HG03139 (cell line): ENCODE measurements around the gene METTL9.
"Not testable (repeated sequence)": the region's sequence is repeated elsewhere in the genome, so short reads cannot be mapped to it uniquely, and the experiment has no call there.

ENCODE experiments used
- ATAC-seq: cut with Tn5 transposase; IDR thresholded peaks from one replicate; pipeline ENCODE4 v1.9.1; 2021; ENCODE audit not compliant: unreplicated experiment

The METTL9 gene

DNA sequence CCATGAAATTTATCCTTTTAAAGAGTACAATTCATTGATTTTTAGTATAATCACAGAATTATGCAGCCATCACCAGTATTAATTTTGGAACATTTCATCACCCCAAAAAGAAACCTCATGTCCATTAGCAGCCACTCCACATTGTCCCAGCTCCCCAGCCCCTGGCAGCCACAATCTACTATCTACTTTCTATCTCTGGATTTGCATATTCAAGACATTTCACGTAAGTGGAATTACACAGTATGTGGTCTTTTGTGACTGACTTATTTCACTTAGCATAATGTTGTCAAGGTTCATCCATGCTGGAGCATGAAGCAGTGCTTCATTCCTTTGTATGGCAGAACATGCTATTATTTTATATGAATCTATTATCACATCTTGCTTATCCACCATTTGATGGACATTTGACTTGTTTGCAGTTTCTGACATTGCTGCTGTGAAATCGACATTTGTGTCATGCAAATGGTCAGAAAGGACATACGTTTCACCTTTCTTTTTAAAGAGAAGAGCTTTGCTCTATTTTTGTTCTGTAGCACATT, 10.7 kb downstream of the METTL9 start:
- no peak for ATAC-seq

DNA sequence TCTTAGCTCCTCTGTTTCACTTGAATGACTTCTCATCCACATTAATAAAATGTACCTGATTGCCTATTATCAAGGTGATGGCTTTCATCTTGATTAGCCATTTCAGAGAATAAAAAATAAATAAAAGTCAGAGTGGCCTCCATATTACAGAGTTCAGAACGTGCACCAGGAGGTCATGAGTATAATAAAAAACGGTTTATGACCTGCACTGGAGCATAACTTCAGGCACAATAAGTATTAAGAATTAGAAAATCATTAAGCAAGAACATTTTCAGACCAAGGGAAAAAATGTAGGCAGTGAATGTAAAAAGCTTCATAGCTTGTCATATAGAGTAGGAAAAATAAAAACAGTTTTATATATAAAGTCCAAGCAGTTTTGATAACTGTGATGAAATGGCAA, 11.4 kb downstream of the METTL9 start:
- ATAC-seq = no peak

DNA sequence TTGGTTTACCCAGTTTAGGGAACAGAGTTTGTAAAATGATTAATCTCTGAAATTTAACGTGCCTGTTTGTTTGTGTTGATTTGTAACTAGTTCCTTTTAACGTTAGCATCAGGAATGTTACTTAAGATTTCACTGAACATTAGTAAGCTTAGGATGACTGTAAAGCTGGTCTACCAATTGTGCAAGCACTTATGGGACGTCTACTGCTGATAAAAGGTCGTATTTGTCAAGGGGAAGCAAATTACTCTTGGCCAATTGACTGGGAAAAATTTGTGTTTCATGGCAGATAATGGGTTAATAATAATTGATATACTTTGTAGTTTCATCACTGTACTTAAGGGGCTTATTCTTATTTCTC, 11.8 kb downstream of the METTL9 start:
- no peak for ATAC-seq

DNA sequence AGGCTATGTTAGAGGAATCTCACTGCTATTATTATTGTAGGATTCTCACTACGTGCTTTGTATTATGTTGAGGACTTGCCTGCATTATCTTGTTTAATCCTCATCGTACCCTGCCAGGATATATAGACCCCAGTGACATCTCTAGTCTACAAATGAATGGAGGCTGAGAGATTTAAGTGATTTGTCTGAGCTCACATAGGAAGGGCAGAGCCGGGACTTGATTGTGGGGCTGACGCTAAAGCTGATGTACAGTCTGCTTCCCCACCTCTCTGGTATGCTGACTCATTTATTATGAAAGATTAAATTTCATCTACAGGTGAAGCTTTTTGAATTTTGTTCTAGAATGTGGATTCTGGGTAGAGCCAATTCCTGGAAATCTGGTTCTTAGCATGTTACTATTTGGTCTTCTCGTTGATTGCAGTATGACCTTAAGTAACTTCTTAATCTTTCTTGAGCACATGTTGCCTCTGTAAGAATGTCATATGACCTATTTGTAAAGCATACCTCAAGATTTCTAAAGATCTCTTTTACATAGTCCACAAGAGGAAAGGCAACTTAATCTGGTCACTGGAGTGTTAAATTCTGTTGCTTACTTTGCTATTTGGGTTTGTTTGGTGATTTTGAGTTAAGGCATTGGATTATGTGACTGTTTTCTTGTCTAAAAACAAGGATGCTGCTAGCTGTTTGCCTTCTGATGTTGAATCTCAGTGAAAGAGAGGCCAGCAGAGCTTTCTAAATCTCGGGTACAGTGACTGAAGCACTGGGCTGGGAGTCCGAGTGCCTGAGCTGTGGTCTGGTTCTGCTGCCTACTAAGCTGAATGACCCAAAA, 12.4 kb downstream of the METTL9 start:
- no peak for ATAC-seq

DNA sequence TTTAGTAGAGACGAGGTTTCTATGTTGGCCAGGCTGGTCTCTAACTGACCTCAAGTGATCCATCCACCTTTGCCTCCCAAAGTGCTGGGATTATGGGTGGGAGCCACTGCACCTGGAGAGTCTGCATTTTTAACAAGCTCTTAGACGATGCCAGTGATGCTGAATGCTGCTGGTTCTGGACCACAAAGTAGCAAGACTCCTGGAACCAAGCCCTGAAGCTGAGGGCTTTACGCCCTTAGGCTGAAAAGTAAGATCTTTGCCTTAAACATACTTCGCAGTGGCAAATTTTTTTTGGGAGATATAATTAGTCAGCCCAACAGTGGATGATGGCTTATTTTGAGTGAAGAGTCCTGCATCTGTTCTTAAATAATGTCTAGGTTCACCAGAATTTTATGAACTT, 14.0 kb downstream of the METTL9 start:
- ATAC-seq = no peak

DNA sequence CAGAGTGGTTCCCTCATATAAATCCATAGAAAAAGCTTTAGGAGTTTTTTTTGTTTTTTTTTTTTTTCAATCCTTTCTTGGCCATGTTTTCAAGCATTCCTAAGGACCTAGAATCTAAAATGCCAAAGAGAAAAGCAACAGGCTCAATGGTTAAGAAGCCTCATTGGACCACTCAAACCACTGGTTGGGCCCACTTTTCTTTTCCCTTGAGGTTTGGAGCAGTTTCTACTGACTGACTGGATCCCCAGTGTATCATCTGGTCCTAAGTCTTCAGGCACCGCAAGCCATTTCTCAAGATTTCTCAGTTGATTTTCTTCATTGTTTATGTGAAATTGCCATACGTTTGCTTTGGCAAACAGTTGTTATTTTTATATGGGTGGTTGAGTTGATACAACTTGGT, 14.4 kb downstream of the METTL9 start:
- ATAC-seq = no peak

DNA sequence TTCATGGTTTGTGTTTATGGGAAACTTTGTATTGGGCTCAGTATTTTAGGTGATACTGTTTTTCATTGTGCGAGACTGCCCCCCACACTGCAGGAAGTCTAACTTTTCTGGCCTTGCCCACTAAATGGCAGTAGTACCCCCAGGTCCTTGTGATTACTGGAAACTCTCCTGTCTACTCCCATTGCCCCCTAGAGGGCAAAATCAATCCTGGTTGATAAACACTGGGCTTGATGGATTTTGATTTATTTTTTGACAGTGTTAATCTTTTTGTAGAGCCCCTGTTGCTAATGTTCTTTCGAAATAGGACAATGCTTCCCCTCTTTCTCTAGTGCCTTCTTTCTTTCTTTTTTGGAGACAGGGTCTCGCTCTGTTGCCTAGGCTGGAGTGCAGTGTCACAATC, 15.5 kb downstream of the METTL9 start:
- ATAC-seq = no peak

DNA sequence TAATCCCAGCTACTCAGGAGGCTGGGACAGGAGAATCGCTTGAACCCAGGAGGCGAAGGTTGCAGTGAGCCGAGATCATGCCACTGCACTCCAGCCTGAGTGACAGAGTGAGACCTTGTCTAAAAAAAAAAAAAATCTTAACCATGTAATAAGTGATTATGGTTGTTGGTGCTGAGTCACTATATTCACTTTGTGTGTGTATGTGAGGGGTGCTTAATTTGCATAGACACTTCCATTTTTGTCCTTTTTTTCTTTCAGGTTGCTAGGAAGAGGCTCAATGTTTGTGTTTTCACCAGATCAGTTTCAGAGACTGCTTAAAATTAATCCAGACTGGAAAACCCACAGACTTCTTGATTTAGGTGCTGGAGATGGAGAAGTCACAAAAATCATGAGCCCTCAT, 18.2 kb downstream of the METTL9 start:
- no peak for ATAC-seq

DNA sequence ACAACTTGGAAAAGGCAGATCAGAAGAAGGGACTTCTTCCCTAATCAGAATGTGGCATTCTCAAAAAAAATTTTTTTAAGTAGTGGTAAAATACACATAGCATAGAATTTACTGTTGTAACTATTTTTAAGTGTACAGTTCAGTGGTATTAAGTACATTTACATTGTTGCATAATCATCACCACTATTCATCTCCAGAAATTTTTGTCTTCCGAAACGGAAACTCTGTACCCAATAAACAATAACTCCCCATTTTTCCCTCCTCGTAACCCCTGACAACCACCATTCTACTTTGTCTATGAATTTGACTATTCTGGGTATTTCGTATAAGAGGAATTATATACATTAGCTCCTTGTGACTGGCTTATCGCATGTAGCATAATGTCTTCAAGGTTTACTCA, 18.9 kb downstream of the METTL9 start:
- ATAC-seq = no peak

DNA sequence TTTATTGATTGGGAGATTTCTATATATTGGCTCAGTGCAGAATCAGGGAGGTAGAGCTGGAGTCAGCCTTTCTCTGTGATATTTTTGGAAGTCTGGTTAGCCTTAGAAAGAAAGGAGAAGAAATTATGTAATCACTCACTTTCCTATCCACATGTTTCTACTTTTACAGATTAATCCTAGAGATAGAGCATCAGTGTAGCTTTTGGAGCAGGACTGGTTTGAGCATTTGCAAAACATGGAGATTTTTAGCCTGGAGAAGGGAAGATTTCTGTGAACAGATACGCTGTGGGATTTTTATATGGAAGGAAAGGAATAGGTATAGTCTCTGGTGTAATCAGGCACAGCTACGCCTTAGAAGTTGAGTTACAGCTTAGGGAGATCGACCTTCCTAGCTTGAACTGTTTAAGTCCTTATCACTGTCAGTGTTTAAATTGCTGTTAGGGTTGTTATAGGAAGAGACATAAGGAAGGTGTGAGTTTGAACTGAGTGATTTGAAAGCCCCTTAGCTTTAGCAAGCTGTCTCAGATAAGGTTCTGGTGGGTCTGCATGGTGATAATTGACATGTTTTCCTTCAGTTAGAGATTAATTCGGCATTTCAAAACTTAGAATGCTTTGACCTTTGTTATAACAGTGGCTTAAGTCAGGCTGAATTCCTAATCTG, 20.5 kb downstream of the METTL9 start:
- ATAC-seq = no peak

DNA sequence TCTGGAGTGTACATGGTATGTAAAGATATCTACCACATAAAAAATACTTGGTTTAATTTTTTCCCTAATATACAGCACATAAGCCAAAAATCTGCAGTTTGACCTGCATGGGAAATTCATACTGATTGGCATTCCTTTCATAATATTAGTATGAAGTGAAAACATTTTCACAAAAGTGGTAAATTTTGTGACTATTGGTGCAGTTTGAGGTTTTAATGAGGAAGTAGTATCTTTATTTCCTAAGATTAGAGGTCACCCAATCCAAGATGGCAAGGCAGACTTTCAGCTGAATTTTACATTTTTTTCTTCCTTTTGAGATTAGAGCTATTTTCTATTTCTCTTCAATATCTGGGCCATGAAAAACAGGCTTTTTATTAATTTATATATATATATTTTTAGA, 21.2 kb downstream of the METTL9 start:
- ATAC-seq = no peak

DNA sequence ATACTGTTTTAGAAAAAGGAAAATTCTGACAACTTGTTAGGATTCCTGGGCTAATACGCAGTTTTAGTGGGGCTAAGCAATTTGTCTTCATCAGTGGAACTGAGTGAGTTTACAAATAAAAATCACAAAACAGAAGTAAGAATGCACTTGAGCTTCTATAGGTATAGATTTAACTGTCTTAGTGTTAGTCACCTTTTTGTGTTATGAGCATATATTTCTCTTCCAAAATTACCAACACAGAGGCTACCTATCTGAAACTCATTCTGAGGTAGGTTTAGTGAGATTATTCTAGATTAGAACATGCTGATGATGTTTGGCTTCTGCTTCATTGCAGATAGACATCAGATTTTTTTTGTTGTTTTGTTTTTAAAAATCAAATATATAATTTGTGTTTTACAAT, 23.2 kb downstream of the METTL9 start:
- ATAC-seq = no peak

DNA sequence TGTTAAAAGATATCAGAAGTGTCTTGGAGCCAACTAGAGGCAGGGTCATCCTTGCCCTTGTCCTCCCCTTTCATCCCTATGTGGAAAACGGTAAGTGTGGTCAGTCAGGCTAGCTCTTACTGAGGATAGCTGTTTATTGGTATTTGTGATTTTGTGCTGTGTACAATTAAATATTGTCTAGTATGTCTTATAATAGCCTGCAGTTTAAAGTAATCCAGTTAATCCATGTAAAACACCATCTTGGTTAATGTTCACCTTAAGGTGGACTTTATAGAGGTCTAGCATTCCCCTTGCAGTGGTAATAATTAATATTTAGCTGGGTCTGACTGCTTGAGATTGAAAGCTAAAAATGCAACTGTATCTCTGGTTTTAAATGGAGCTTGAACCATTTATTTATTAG, 25.6 kb downstream of the METTL9 start:
- ATAC-seq = no peak

DNA sequence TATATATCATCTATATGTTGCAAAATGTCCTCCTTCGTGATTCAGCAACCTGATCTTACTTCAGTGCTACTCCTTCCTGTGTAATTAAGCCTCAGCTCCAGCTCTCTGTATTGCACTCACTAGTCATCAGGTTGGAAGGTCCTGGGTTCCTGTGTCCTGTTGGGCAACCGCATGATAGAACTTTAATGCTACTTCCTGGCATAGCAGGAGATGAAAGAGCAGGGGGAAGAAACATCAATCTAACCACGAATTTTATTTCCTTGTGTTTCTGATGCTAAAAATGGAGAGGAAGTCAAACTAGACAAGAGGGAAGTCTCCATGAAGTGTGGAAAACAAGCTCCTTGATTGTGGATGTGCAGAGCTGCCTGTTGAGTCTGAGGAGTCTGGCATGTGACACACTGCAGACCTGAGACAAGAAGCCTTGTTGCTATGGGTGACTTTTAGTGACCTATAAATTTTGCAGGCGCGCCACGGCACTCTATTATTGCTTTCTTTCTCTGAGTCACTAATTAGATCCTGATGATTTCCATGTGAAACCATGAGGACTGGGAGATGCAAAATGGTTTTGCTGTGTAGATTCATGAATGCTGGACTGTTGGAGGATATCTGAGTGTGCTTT, 27.4 kb downstream of the METTL9 start:
- ATAC-seq = no peak

DNA sequence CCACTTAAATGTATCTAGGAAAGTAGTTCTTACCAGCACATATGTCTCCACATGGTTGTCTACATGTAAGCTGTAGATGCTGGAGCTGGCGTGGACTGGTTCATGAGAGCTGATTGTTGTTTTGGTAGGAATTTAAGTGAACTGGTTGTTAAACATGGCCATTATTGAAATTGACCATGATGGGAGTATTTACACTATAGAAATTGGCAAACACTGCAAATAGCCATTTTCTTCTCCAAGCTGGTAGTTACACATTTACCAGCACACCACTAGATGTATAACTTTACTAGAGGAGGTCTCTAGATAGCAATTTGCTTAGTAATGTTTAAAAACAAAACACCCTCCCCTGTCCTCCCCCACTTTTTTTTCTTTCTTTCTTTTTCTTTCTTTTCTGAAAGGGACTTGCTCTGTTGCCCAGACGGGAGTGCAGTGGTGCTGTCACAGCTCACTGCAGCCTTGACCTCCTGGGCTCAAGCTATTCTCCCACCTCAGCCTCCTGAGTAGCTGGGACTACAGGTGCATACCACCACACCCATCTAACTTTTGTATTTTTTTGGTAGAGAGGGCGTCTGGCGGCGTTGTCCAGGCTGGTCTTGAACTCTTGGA, 28.8 kb downstream of the METTL9 start:
- no peak for ATAC-seq

DNA sequence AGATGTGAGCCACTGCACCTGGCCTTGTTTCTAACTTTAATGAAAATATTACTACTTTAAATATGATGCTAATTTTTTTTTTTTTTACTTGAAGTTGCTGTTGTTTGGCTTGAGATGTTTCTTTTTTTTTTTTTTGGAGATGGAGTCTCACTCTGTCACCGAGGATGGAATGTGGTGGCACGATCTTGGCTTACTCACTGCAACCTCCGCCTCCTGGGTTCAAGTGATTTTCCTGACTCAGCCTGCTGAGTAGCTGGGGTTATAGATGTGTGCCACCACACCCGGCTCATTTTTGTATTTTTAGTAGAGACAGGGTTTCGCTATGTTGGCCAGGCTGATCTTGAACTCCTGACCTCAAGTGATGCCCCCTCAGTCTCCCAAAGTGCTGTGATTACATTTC, 29.4 kb downstream of the METTL9 start:
- ATAC-seq = no peak

DNA sequence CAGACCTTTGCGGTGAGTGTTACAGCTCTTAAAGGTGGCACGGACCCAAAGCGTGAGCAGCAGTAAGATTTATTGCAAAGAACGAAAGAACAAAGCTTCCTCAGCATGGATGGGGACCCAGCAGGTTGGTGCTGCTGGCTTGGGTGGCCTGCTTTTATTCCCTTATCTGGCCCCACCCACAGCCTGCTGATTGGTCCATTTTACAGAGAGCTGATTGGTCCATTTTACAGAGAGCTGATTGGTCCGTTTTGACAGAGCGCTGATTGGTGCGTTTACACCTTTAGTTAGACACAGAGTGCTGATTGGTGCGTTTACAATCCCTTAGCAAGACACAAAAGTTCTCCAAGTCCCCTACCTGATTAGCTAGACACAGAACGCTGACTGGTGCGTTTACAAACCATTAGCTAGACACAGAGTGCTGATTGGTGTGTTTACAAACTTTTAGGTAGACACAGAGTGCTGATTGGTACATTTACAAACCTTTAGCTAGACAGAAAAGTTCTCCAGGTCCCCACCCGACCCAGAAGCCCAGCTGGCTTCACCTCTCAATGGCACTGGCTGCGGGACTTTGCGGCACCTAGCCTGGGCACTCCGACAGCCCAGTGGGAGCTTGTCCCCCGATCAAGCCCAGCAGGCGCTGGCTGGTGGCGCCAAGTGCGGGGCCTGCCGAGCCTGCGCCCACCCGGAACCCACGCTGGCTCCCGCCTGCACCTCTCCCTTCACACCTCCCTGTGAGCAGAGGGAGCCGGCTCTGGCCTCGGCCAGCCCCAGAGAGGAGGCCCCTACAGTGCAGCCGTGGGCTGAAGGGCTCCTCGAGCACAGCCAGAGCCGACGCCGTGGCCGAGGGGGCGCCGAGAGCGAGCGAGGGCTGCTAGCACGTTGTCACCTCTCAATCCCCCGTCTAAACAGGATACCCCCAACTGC, 30.5 kb downstream of the METTL9 start:
- not testable (repeated sequence) for ATAC-seq

DNA sequence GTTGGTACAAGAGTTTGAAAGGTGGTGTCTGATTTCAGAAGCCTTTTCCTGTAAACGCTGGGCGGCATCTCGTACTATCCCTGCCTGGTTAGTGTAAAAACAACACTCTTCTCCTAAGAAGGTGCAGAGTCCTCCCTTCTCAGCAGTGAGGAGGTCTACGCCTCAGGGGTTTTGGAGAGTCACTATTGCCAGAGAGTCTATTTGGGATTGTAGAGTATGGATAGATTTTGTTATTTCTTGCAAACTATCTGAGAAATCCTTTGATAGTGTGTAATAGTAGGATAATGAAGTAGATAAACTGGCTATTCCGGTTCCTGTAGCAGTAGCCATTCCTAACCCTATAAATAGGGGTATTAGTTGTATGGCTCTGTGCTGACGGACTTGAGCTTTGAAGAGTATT, 31.5 kb downstream of the METTL9 start:
- ATAC-seq = not testable (repeated sequence)

DNA sequence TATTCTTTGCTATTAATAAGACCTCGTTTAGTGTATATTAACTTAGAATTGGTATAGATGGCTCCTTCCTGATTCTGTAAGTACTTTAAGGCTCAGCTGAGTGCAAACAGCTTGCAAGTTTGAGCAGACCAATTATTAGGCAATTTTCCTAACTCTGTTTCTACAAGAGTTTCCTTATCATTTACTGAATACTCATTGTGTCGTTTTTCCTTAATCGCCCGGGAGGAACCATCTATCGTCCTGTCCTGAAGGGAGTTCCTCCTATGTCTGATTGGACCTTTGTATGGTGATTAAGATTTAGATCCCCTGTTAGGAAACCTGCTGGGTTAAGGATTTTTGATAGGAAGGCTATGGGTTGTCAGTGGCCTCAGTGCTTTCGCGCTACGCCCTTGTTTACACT, 32.0 kb downstream of the METTL9 start:
- ATAC-seq = not testable (repeated sequence)

DNA sequence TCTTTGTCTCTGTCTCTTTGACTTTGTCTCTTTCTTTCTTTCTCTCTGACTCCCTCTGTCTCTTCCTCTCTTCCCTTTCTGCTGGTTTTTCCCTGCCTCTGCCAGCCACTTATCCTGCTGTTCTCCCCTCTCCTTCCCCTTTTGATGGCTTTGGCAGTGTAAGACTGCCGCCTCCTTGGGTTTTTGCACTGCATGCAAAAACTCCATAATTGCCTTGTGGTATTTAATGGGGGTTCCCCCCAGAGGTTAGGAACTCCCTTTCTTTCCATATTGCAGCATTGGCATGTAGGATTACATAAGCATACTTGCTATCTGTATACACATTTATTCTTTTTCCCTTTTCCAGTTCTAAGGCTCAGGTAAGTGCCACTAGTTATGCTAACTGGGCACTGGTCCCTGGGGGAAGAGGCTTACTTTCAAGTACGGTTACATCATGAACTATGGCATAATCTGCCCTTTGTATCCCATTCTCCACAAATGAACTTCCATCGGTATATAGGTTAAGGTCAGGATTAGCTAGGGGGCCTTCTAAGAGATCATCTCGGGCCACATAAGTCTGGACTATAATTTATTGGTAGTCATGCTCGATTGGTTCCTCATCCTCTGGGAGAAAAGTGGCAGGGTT, 32.7 kb downstream of the METTL9 start:
- ATAC-seq = not testable (repeated sequence)
